GM23338 (cell line): ENCODE data around the gene TFF1. TPM values are rescaled to one million over a fixed set of nuclear protein-coding genes. Genes with fewer than 3 reads are reported as not detected.

Source experiments
- EZH2 ChIP-seq: fragments of 200-600 bp; sonication (generic); IDR thresholded peaks from one replicate; pipeline ENCODE4 v1.8.0; 2017; ENCODE audit warnings: antibody characterized with exemption, mild to moderate bottlenecking, low read depth; ENCODE audit not compliant: unreplicated experiment
- POLR2AphosphoS5 ChIP-seq: IDR thresholded peaks from 2 replicates; pipeline ENCODE4 v1.6.1; 2016; ENCODE audit warnings: antibody characterized with exemption, low read depth
- STAT1 ChIP-seq: IDR thresholded peaks from one replicate; pipeline ENCODE4 v1.6.1; 2016; ENCODE audit warnings: antibody characterized with exemption; ENCODE audit not compliant: unreplicated experiment
- polyA plus RNA-seq: library from polyadenylated mRNA; unstranded; fragments of >200 nt; fragmentation: Nextera tagmentation; extraction: Ambion mirVana; gene quantifications from 2 replicates; pipeline ENCODE4 v1.2.1, GENCODE V29; 2016
- total RNA-seq: library from RNA; depleted of rRNA; stranded (reverse); fragments of >200 nt; shearing (Covaris generic); gene quantifications from 2 replicates; pipeline ENCODE4 v1.2.3, GENCODE V29; 2014
- TF ChIP-seq, protein P1 (sequence below): fragments of 250-450 bp; sonication (Bioruptor Pico); IDR thresholded peaks from 2 replicates; pipeline ENCODE4 v1.5.0; 2020; ENCODE audit warnings: mild to moderate bottlenecking, moderate library complexity
- TF ChIP-seq, protein P2 (sequence below): IDR thresholded peaks from one replicate; pipeline ENCODE4 v1.6.1; 2018; ENCODE audit warnings: antibody characterized with exemption; ENCODE audit not compliant: unreplicated experiment

Gene TFF1
- total and polyA plus RNA-seq, 2 experiments from 2014 or later, result not detected

DNA sequence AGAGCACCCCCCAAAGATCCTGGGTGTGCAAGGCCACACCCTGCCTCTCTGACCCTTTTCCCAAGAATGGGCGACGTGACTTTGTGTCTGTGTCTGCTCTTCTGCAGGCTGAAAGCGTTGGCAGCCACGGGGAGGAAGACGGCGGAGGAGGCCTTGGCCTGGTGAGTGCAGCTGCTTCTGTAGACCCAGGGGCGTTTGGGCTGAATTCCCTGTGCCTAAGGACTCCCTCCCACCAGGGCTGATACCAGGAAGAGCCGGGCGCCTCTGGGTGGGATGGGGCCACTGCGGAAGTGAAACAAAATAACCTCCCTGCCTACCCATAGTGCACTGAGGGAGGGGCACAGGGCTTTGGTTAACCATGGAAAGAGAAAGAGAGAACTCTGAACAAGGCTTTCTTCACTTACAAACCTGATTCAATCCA lies 39.9 kb upstream of the TFF1 start (continued):
- TF ChIP-seq, protein P1, sequence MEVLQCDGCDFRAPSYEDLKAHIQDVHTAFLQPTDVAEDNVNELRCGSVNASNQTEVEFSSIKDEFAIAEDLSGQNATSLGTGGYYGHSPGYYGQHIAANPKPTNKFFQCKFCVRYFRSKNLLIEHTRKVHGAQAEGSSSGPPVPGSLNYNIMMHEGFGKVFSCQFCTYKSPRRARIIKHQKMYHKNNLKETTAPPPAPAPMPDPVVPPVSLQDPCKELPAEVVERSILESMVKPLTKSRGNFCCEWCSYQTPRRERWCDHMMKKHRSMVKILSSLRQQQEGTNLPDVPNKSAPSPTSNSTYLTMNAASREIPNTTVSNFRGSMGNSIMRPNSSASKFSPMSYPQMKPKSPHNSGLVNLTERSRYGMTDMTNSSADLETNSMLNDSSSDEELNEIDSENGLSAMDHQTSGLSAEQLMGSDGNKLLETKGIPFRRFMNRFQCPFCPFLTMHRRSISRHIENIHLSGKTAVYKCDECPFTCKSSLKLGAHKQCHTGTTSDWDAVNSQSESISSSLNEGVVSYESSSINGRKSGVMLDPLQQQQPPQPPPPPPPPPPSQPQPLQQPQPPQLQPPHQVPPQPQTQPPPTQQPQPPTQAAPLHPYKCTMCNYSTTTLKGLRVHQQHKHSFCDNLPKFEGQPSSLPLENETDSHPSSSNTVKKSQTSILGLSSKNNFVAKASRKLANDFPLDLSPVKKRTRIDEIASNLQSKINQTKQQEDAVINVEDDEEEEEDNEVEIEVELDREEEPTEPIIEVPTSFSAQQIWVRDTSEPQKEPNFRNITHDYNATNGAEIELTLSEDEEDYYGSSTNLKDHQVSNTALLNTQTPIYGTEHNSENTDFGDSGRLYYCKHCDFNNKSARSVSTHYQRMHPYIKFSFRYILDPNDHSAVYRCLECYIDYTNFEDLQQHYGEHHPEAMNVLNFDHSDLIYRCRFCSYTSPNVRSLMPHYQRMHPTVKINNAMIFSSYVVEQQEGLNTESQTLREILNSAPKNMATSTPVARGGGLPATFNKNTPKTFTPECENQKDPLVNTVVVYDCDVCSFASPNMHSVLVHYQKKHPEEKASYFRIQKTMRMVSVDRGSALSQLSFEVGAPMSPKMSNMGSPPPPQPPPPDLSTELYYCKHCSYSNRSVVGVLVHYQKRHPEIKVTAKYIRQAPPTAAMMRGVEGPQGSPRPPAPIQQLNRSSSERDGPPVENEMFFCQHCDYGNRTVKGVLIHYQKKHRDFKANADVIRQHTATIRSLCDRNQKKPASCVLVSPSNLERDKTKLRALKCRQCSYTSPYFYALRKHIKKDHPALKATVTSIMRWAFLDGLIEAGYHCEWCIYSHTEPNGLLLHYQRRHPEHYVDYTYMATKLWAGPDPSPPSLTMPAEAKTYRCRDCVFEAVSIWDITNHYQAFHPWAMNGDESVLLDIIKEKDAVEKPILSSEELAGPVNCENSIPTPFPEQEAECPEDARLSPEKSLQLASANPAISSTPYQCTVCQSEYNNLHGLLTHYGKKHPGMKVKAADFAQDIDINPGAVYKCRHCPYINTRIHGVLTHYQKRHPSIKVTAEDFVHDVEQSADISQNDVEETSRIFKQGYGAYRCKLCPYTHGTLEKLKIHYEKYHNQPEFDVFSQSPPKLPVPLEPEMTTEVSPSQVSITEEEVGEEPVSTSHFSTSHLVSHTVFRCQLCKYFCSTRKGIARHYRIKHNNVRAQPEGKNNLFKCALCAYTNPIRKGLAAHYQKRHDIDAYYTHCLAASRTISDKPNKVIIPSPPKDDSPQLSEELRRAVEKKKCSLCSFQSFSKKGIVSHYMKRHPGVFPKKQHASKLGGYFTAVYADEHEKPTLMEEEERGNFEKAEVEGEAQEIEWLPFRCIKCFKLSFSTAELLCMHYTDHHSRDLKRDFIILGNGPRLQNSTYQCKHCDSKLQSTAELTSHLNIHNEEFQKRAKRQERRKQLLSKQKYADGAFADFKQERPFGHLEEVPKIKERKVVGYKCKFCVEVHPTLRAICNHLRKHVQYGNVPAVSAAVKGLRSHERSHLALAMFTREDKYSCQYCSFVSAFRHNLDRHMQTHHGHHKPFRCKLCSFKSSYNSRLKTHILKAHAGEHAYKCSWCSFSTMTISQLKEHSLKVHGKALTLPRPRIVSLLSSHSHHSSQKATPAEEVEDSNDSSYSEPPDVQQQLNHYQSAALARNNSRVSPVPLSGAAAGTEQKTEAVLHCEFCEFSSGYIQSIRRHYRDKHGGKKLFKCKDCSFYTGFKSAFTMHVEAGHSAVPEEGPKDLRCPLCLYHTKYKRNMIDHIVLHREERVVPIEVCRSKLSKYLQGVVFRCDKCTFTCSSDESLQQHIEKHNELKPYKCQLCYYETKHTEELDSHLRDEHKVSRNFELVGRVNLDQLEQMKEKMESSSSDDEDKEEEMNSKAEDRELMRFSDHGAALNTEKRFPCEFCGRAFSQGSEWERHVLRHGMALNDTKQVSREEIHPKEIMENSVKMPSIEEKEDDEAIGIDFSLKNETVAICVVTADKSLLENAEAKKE (CRISPR knock-in tag), result no peak
- TF ChIP-seq, protein P2, sequence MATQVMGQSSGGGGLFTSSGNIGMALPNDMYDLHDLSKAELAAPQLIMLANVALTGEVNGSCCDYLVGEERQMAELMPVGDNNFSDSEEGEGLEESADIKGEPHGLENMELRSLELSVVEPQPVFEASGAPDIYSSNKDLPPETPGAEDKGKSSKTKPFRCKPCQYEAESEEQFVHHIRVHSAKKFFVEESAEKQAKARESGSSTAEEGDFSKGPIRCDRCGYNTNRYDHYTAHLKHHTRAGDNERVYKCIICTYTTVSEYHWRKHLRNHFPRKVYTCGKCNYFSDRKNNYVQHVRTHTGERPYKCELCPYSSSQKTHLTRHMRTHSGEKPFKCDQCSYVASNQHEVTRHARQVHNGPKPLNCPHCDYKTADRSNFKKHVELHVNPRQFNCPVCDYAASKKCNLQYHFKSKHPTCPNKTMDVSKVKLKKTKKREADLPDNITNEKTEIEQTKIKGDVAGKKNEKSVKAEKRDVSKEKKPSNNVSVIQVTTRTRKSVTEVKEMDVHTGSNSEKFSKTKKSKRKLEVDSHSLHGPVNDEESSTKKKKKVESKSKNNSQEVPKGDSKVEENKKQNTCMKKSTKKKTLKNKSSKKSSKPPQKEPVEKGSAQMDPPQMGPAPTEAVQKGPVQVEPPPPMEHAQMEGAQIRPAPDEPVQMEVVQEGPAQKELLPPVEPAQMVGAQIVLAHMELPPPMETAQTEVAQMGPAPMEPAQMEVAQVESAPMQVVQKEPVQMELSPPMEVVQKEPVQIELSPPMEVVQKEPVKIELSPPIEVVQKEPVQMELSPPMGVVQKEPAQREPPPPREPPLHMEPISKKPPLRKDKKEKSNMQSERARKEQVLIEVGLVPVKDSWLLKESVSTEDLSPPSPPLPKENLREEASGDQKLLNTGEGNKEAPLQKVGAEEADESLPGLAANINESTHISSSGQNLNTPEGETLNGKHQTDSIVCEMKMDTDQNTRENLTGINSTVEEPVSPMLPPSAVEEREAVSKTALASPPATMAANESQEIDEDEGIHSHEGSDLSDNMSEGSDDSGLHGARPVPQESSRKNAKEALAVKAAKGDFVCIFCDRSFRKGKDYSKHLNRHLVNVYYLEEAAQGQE, result no peak
- TF ChIP-seq STAT1 (no peak), EZH2 (no peak), POLR2AphosphoS5 (no peak)
